GM12878 (cell line): ENCODE results near the gene NPNT.

Source experiments
- CTCF ChIP-seq, 3 experiments: IDR thresholded peaks in 2 of 3; conservative IDR thresholded peaks in 1 of 3; 2 replicates each; pipeline ENCODE4 v1.5.1; 2011; ENCODE audit warnings: low read depth in 3 of 3, low read length in 3 of 3, mild to moderate bottlenecking in 3 of 3, control low read depth in 2 of 3, moderate library complexity in 2 of 3, inconsistent platforms in 1 of 3, mixed read lengths in 1 of 3; ENCODE audit not compliant: control insufficient read depth in 2 of 3, insufficient read depth in 1 of 3; ENCODE audit errors: extremely low read depth in 1 of 3
- EZH2 ChIP-seq: IDR thresholded peaks from 2 replicates; pipeline ENCODE4 v1.6.1; 2012; ENCODE audit warnings: low read depth, mild to moderate bottlenecking, control low read depth, inconsistent platforms, low read length, borderline replicate concordance; ENCODE audit not compliant: control insufficient read depth
- POLR2A ChIP-seq: IDR thresholded peaks from 2 replicates; pipeline ENCODE4 v1.6.1; 2011; ENCODE audit warnings: low read depth, mild to moderate bottlenecking, low read length

- TF ChIP-seq EZH2: no peak
- TF ChIP-seq CTCF (IDR thresholded peaks at IDR 0.05 in 2 of 3, conservative IDR thresholded peaks at IDR 0.05 in 1 of 3; ENCODE audit: control insufficient read depth in 2 of 3, extremely low read depth in 1 of 3, insufficient read depth in 1 of 3, low read depth in 3 of 3, low read length in 3 of 3): no peak
- no peak for TF ChIP-seq POLR2A
Measured at GRCh38 chr4:106010761-106011160, 115.5 kb downstream of the NPNT start.
